MG63 (cell line): ENCODE results near the gene SLC27A5. TPM values are rescaled to one million over a fixed set of nuclear protein-coding genes. Genes with fewer than 3 reads are reported as not detected.
"Not testable (repeated sequence)": the region's sequence is repeated elsewhere in the genome, so short reads cannot be mapped to it uniquely, and the experiment has no call there.

Experiments used
- DNase-seq: peaks from one replicate; pipeline ENCODE4 v3.0.0-alpha.2; 2020
- H3K27me3 ChIP-seq: fragments of 250-450 bp; sonication (Bioruptor Pico); 2 replicates; pipeline ENCODE4 v1.5.1; 2020; ENCODE audit warnings: mild to moderate bottlenecking, moderate library complexity
- H3K36me3 ChIP-seq: fragments of 250-450 bp; sonication (Bioruptor Pico); 2 replicates; pipeline ENCODE4 v1.5.1; 2020; ENCODE audit warnings: mild to moderate bottlenecking, moderate library complexity
- H3K4me3 ChIP-seq: fragments of 250-450 bp; sonication (Bioruptor Pico); 2 replicates; pipeline ENCODE4 v1.5.1; 2020; ENCODE audit warnings: mild to moderate bottlenecking, moderate library complexity
- H3K9me3 ChIP-seq: fragments of 250-450 bp; sonication (Bioruptor Pico); 2 replicates; pipeline ENCODE4 v1.5.1; 2020; ENCODE audit warnings: mild to moderate bottlenecking, moderate library complexity
- total RNA-seq: library from RNA; depleted of rRNA; stranded (reverse); fragments of >200 nt; shearing (Covaris generic); gene quantifications from 2 replicates; pipeline ENCODE4 v1.2.3, GENCODE V29; 2014; ENCODE audit warnings: low replicate concordance; rRNA removed

Gene SLC27A5
- total RNA-seq, 1 experiment from 2014 or later, result 13.0 TPM

DNA sequence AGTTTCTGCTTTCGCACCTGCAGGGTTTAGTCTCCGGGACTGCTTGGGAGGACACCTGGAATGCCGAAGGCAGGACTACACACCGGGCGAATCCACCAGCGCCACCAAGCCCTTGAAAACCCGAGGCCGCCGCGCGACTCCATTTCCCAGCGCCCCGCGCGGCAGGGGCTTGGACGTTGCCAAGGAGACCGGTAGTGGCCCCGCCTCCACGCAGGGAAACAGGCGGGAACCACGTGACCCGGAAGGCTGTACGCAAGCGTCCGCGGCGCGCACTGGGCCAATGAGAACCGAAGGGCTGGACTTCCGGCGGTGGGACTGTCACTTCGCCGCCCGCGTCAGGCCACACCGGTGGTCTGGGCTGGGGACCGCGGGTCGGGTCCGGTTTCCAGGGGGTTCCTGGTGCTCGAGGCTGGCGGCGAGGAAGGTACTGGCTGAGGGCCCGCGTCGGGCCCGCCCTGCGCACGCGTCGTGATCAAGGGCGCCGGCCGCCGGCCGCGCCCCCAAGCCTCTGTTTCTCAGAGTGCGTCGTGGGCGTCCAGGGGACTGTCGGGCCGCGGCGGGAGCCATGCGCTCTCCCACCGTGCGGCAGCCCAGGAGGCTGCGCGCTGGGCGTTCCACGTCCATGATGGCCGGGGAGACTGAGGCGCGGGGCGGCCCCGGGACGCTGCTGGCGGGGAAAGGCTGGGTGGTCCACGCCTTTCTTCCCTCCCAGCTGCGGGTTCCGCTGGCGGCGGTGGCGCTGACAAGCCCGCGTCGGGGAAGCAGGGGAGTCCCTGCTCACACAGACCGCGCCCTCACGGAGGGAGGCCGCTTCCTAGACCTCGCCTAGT lies 44.8 kb downstream of the SLC27A5 start, which contains the start of gene ZNF324:
Gene ZNF324 (plus strand): TSS at position 321 of the 830 bp plus-strand sequence. CDS start 2,106 bp downstream, outside the sequence.
- peaks cover 13% of the 10 kb centered on the region for H3K36me3 ChIP-seq
- DNase-seq, result peak; percentile 97
- H3K4me3 ChIP-seq, result peak within 1 kb of the TSS; percentile 73

DNA sequence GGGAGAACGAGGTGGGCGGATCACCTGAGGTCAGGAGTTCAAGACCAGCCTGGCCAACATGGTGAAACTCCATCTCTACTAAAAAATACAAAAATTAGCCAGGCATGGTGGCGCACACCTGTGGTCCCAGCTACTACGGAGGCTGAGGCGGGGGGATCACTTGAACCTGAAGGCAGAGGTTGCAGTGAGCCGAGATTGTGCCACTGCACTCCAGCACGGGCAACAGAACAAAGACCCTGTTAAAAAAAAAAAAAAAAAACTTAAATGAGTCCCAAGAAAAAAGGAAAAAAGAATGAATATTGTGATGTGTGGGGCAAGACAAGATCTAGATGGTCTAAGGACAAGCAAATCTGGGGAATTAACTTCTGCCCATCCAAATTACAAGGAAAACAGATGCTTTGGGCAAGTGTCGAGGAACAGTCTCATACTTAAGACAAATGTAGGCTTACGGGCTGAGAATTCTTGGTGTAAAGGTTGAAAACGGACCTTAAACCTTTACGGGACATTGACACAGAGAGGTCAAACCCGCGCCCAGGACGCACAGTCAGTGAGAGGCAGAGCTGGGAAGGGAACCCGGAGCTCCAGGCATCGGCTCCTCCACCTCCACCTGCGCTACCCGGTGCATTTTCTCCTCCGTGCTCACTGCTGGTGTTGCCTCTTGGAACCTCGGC lies 45.6 kb downstream of the SLC27A5 start:
- DNase-seq, result peak; percentile 21
- H3K27me3 ChIP-seq, result no peaks in the 10 kb centered on the region
- no peaks in the 10 kb centered on the region for H3K9me3 ChIP-seq
- H3K4me3 ChIP-seq, result peak overlapping the region; percentile 73
- H3K36me3 ChIP-seq, result peaks cover 9% of the 10 kb centered on the region

More for the DNA sequence above, 44.8 kb downstream of the SLC27A5 start, which contains the start of gene ZNF324:
- no peaks in the 10 kb centered on the region for H3K9me3 ChIP-seq
- H3K27me3 ChIP-seq, result no peaks in the 10 kb centered on the region

DNA sequence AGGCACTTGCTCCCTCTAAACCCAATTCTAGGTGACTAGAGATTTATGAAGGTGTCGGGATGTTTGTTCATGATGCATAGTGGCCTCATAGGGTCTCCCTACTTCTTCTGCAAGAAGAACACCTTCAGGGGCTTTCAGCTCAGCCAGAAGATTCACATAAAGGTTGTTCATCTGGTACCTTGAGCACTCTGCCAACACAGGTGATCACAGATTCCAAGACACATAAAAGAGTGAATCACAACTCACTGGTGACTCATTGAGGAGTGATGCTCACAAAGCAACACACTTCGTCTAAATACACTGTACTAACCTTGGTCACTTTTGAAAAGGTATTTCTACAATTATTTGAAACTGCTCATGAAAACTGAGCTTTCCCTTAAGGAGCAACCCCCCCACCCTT lies 51.8 kb downstream of the SLC27A5 start:
- no peak overlapping the region for H3K4me3 ChIP-seq
- no peak for DNase-seq
- H3K27me3 ChIP-seq, result no peaks in the 10 kb centered on the region
- H3K9me3 ChIP-seq, result no peaks in the 10 kb centered on the region
- peaks cover 22% of the 10 kb centered on the region for H3K36me3 ChIP-seq

DNA sequence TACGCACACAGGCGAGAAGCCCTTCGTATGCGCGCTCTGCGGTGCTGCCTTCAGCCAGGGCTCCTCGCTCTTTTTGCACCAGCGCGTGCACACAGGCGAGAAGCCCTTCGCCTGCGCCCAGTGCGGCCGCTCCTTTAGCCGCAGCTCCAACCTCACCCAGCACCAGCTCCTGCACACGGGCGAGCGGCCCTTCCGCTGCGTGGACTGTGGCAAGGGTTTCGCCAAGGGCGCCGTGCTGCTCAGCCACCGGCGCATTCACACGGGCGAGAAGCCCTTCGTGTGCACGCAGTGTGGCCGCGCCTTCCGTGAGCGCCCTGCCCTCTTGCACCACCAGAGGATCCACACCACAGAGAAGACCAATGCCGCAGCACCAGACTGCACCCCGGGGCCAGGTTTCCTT lies 55.7 kb downstream of the SLC27A5 start:
- no peak for DNase-seq
- Histone ChIP-seq H3K27me3 (no peaks in the 10 kb centered on the region), H3K4me3 (no peak overlapping the region), H3K9me3 (no peaks in the 10 kb centered on the region; the same call in 1 of the 2 replicates), H3K36me3 (peaks cover 31% of the 10 kb centered on the region)

DNA sequence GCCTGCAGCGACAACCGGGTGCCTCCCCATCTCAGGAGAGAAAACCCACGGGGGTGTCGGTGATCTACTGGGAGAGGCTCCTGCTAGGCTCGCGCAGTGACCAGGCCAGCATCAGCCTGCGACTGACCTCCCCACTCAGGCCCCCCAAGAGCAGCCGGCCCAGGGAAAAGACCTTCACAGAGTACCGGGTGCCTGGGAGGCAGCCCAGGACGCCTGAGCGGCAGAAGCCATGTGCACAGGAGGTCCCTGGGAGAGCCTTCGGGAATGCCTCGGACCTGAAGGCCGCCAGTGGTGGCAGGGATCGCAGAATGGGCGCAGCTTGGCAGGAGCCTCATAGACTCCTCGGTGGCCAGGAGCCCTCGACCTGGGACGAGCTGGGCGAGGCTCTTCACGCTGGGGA lies 56.5 kb downstream of the SLC27A5 start:
- H3K9me3 ChIP-seq, result no peaks in the 10 kb centered on the region; the same call in 1 of the 2 replicates
- peaks cover 31% of the 10 kb centered on the region for H3K36me3 ChIP-seq
- H3K27me3 ChIP-seq, result no peaks in the 10 kb centered on the region
- no peak overlapping the region for H3K4me3 ChIP-seq
- DNase-seq, result no peak

DNA sequence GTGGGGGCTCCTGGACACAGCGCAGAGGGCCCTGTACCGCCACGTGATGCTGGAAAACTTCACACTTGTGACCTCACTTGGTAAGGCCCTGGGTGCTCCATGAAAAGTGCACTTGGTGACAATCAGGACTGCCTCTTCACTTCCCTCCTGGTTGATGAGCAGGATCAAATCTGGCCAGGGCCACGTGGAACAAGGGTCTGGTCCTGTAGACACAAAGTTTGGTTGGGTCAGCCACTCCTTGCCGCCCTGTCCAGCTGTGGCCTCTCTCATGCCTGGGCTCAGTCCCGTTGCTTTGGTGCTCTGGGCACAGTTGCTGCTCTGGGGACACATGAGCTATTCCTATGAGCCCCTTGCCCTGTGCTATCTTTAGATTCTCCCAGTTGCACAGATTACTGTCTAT lies 58.0 kb downstream of the SLC27A5 start:
- no peak for DNase-seq
- Histone ChIP-seq H3K4me3 (no peak overlapping the region), H3K36me3 (peaks cover 31% of the 10 kb centered on the region), H3K27me3 (no peaks in the 10 kb centered on the region), H3K9me3 (peaks cover 13% of the 10 kb centered on the region)

DNA sequence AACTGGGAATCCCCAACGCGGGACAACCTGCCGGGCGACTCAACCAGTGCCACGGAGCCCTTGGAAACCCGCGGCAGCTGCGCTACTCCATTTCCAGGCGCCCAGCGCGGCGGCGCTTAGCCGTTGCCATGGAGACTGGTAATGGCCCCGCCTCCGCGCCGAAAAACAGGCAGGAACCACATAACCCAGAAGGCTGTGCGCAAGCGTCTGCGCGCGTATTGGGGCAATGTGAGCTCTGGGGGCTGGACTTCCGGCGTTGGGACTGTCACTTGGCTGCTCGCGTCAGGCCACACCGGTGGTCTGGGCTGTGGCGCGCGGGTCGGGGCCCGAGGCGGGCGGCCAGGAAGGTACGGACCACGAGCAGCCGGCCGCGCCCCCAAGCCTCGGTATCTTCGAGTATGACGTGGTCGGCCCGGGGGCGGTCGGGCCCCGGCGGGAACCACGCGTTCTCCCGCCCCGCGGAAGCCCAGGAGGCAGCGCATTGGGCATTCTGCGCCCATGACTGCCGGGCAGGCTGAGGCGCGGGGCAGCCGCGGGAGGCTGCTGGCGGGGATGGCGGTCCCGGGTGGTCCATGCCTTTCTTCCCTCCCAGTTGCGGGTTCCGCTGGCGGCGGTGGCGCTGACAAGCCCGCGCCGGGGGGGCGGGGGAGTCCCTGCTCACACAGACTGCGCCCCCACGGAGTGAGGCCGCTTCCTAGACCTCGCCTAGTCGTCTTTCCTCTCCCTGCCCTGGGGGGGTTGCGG lies 60.3 kb downstream of the SLC27A5 start, which contains the start of gene ZNF324B:
Gene ZNF324B (plus strand): TSS at position 265 of the 744 bp plus-strand sequence. CDS start 2,080 bp downstream, outside the sequence.
- H3K27me3 ChIP-seq, result no peaks in the 10 kb centered on the region
- DNase-seq, result peak; percentile 97
- peaks cover 29% of the 10 kb centered on the region for H3K9me3 ChIP-seq
- H3K36me3 ChIP-seq, result peaks cover 14% of the 10 kb centered on the region
- H3K4me3 ChIP-seq, result peak within 1 kb of the TSS; percentile 92

DNA sequence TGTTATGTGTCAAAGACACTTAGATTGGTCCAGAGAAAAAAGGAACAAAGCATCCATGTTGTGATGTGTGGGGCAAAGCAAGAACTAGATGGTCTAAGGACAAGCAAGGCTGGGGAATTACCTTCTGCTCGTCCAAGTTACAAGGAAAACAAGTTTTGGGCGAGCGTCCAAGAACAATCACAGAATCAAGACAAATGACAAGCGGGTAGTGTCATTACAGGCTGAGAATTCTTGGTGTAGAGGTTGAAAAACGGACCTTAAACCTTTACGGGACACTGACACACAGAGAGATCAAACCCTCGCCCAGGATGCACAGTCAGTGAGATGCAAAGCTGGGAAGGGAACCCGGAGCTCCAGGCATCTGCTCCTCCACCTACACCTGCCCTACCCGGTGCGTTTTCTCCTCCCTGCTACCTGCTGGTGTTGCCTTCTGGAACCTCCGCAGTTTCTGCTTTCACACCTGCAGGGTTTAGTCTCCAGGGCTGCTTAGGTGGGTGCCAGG lies 60.9 kb downstream of the SLC27A5 start:
- Histone ChIP-seq H3K9me3 (peaks cover 29% of the 10 kb centered on the region), H3K4me3 (peak overlapping the region; percentile 92), H3K36me3 (peaks cover 10% of the 10 kb centered on the region), H3K27me3 (no peaks in the 10 kb centered on the region)
- DNase-seq, result no peak

DNA sequence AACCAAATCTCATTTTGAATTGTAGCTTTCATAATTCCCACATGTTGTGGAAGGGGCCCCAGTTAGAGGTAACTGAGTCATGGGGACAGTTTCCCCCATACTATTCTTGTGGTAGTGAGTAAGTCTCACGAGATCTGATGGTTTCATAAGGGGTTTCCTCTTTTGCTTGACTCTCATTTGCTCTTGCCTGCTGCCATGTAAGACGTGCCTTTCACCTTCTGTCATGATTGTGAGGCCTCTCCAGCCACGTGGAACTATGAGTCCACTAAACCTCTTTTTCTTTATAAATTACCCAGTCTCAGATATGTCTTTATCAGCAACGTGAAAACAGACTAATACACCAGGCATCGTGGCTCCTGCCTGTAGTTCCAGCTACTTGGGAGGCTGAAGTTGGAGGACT lies 61.8 kb downstream of the SLC27A5 start:
- H3K36me3 ChIP-seq, H3K27me3 ChIP-seq, H3K4me3 ChIP-seq, DNase-seq: not testable (repeated sequence)
- H3K9me3 ChIP-seq, result peaks cover 29% of the 10 kb centered on the region

DNA sequence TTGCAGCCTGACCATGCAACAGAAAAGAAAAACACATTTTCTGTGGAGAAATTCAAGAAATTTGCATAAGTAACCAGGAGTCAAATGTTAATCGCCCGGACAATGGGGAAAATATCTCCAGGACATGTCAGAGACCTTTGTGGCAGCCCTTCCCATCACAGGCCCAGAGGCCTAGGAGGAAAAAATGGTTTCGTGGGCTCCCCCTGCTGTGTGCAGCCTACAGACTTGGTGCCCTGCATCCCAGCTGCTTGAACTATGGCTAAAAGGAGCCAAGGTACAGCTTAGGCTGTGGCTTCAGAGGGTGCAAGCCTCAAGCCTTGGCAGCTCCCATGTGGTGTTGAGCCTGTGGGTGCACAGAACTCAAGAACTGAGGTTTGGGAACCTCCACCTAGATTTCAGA lies 62.9 kb downstream of the SLC27A5 start:
- not testable (repeated sequence) for H3K27me3 ChIP-seq, DNase-seq, H3K36me3 ChIP-seq, H3K4me3 ChIP-seq
- peaks cover 29% of the 10 kb centered on the region for H3K9me3 ChIP-seq

Other genes starting within 250 kb of the SLC27A5 start
- gene ZNF8, start 233.0 kb downstream of the SLC27A5 start, total RNA-seq, result 1.5 and 3.0 TPM in 2 replicates
- gene ERVK3-1, start 206.6 kb downstream of the SLC27A5 start, total RNA-seq, result 26.0 and 32.0 TPM in 2 replicates
- 0.12 and 2.5 TPM in 2 replicates for gene ZSCAN22, start 185.0 kb downstream of the SLC27A5 start, total RNA-seq
- gene A1BG, start 158.5 kb downstream of the SLC27A5 start, total RNA-seq, result 29.0 TPM in 1 of 2 replicates, not detected in the other
- gene ZNF497, start 149.2 kb downstream of the SLC27A5 start, total RNA-seq, result 3.0 and 3.2 TPM in 2 replicates
- gene ZNF837, start 131.0 kb downstream of the SLC27A5 start, total RNA-seq, result 1.4 and 4.0 TPM in 2 replicates
- 3,455 and 3,636 TPM in 2 replicates for gene RPS5, start 124.7 kb downstream of the SLC27A5 start, total RNA-seq
- 6.6 TPM in 1 of 2 replicates, not detected in the other for gene RNF225, start 116.3 kb downstream of the SLC27A5 start, total RNA-seq
- gene ZNF584, start 103.3 kb downstream of the SLC27A5 start, total RNA-seq, result 25.3 and 32.4 TPM in 2 replicates
- gene ZNF132, start 71.8 kb downstream of the SLC27A5 start, total RNA-seq, result not detected in 2 replicates
- 11.5 and 22.9 TPM in 2 replicates for gene ZNF324B, start 60.4 kb downstream of the SLC27A5 start, total RNA-seq
- gene ZNF324, start 44.9 kb downstream of the SLC27A5 start, total RNA-seq, result 15.2 and 16.0 TPM in 2 replicates
- 18.4 and 23.5 TPM in 2 replicates for gene ZNF446, start 35.6 kb downstream of the SLC27A5 start, total RNA-seq
- 8.3 and 24.7 TPM in 2 replicates for gene ZBTB45, start 7.8 kb upstream of the SLC27A5 start, total RNA-seq
- 352 and 641 TPM in 2 replicates for gene TRIM28, start 32.1 kb upstream of the SLC27A5 start, total RNA-seq
- 50.3 and 58.8 TPM in 2 replicates for gene CHMP2A, start 43.1 kb upstream of the SLC27A5 start, total RNA-seq
- 132 and 239 TPM in 2 replicates for gene UBE2M, start 46.6 kb upstream of the SLC27A5 start, total RNA-seq
- gene MZF1, start 61.3 kb upstream of the SLC27A5 start, total RNA-seq, result 9.4 and 23.8 TPM in 2 replicates